ENCODE data around the gene UBE3C. TPM values are rescaled to one million over a fixed set of nuclear protein-coding genes. Genes with fewer than 3 reads are reported as not detected.

The UBE3C gene
- total and polyA plus RNA-seq, 2 donors (not counting 3 experiments of a cell fraction or from before 2014, with no cell fraction given): 45.1 to 77.3 TPM

GRCh38 chr7:157139111-157139809, 534 bp downstream of the UBE3C start:
- intact Hi-C loops (cut with micrococcal nuclease) (loop anchor here (2.0 to 5.0 kb wide), 6 partner anchors 122 to 498 kb away; partner anchors contain the start of genes DNAJB6 and RNF32), dilution Hi-C loops (cut with MboI; ENCODE audit: extremely low pct_ligation_motif_present, low sequenced_read_pairs) (no loop called here)
- H4K20me1 ChIP-seq (replicated peaks; ENCODE audit: control insufficient read depth, extremely low read depth, insufficient read depth, low read length): peaks cover 4% of the 10 kb centered on the region
- H2AFZ ChIP-seq (ENCODE audit: low read depth, low read length): peak overlapping the region; percentile 62
- H3K9ac ChIP-seq (replicated peaks; ENCODE audit: extremely low read depth, insufficient read depth, low read length): peak overlapping the region; percentile 61
- ChIA-PET POLR2A (no interaction called here), CTCF (interaction anchor here (0.8 kb wide), 1 partner anchor 11 kb away, joined by 3 read pairs; no protein-coding TSS in a partner anchor)
- no peaks in the 10 kb centered on the region for H3K9me3 ChIP-seq (replicated peaks; ENCODE audit: control insufficient read depth, insufficient read depth, low read length)
- H3K79me2 ChIP-seq (ENCODE audit: control insufficient read depth, insufficient read depth, low read length): peaks cover 52% of the 10 kb centered on the region
- BruUV-seq (replicated peaks): no TSS peak
- peak overlapping the region; percentile 70 to 87 (median 71) for H3K4me3 ChIP-seq (replicated peaks in 1 of 3; ENCODE audit: insufficient read depth in 1 of 3, low read depth in 1 of 3, low read length in 3 of 3)
- TF ChIP-seq POLR2AphosphoS5 (IDR thresholded peaks at IDR 0.05; ENCODE audit: insufficient read depth, low read depth, low read length): no peak
- TF ChIP-seq MAX (IDR thresholded peaks at IDR 0.05; ENCODE audit: insufficient read depth, insufficient read length): peak; percentile 55
- H3K36me3 ChIP-seq (ENCODE audit: control insufficient read depth in 2 of 2, extremely low read depth in 1 of 2, insufficient read depth in 2 of 2, low read length in 2 of 2): peaks cover 0 to 2% of the 10 kb centered on the region in 2 experiments
- no peaks in the 10 kb centered on the region for H3K9me1 ChIP-seq (replicated peaks; ENCODE audit: control insufficient read depth, extremely low read depth, insufficient read depth, low read length)
- no peaks in the 10 kb centered on the region for H3K27me3 ChIP-seq (ENCODE audit: control insufficient read depth in 2 of 2, insufficient read depth in 2 of 2, low read length in 2 of 2)
- H3K27ac ChIP-seq (ENCODE audit: insufficient read depth, low read depth, low read length): peak overlapping the region; percentile 58
- peaks cover 24% of the 10 kb centered on the region for H3K4me1 ChIP-seq (ENCODE audit: control insufficient read depth, extremely low read depth, insufficient read depth, low read length)
- no peak for DNase-seq (ENCODE audit: low read depth, low spot score)
- FAIRE-seq: peak; percentile 67
- H3K4me2 ChIP-seq (ENCODE audit: insufficient read depth, low read length): peak overlapping the region; percentile 97

- DNase-seq (ENCODE audit: low read depth, low spot score) (no peak), FAIRE-seq (peak; percentile 67)
- ChIA-PET CTCF (no interaction called here), POLR2A (no interaction called here)
- peak overlapping the region; percentile 58 for H3K27ac ChIP-seq (ENCODE audit: insufficient read depth, low read depth, low read length)
- H3K9me3 ChIP-seq (replicated peaks; ENCODE audit: control insufficient read depth, insufficient read depth, low read length): no peaks in the 10 kb centered on the region
- no peak overlapping the region for H2AFZ ChIP-seq (ENCODE audit: low read depth, low read length)
- intact Hi-C loops (cut with micrococcal nuclease) (loop anchor here (2.0 to 5.0 kb wide), 7 partner anchors 19 to 499 kb away; partner anchors contain the start of genes DNAJB6 and RNF32), dilution Hi-C loops (cut with MboI; ENCODE audit: extremely low pct_ligation_motif_present, low sequenced_read_pairs) (no loop called here)
- H3K9ac ChIP-seq (replicated peaks; ENCODE audit: extremely low read depth, insufficient read depth, low read length): peak overlapping the region; percentile 61
- H3K4me1 ChIP-seq (ENCODE audit: control insufficient read depth, extremely low read depth, insufficient read depth, low read length): peaks cover 24% of the 10 kb centered on the region
- H3K79me2 ChIP-seq (ENCODE audit: control insufficient read depth, insufficient read depth, low read length): peaks cover 59% of the 10 kb centered on the region
- H4K20me1 ChIP-seq (replicated peaks; ENCODE audit: control insufficient read depth, extremely low read depth, insufficient read depth, low read length): peaks cover 4% of the 10 kb centered on the region
- TF ChIP-seq FOS (IDR thresholded peaks at IDR 0.05; ENCODE audit: borderline replicate concordance, insufficient read depth, low read length) (no peak), POLR2A (IDR thresholded peaks at IDR 0.05; ENCODE audit: low read depth, low read length) (no peak), MAX (IDR thresholded peaks at IDR 0.05; ENCODE audit: insufficient read depth, insufficient read length) (no peak), POLR2AphosphoS5 (IDR thresholded peaks at IDR 0.05; ENCODE audit: insufficient read depth, low read depth, low read length) (no peak), GATA2 (IDR thresholded peaks at IDR 0.05; ENCODE audit: insufficient read depth, insufficient read length, low read depth, low read length) (no peak), MYC (IDR thresholded peaks at IDR 0.05; ENCODE audit: low read depth, low read length) (no peak), JUN (IDR thresholded peaks at IDR 0.05; ENCODE audit: borderline replicate concordance, insufficient read depth, insufficient read length, low read depth) (no peak), EZH2 (IDR thresholded peaks at IDR 0.05; ENCODE audit: borderline replicate concordance, low read depth, low read length, severe bottlenecking) (no peak), CTCF (IDR thresholded peaks at IDR 0.05; ENCODE audit: extremely low read depth in 1 of 2, insufficient read depth in 1 of 2, low read depth in 1 of 2, low read length in 2 of 2) (no peak)
- no TSS peak for BruUV-seq (replicated peaks)
- peak overlapping the region; percentile 97 for H3K4me2 ChIP-seq (ENCODE audit: insufficient read depth, low read length)
- H3K9me1 ChIP-seq (replicated peaks; ENCODE audit: control insufficient read depth, extremely low read depth, insufficient read depth, low read length): no peaks in the 10 kb centered on the region
- peak overlapping the region; percentile 70 to 87 (median 71) for H3K4me3 ChIP-seq (replicated peaks in 1 of 3; ENCODE audit: insufficient read depth in 1 of 3, low read depth in 1 of 3, low read length in 3 of 3)
- H3K27me3 ChIP-seq (ENCODE audit: control insufficient read depth in 2 of 2, insufficient read depth in 2 of 2, low read length in 2 of 2): no peaks in the 10 kb centered on the region
- H3K36me3 ChIP-seq (ENCODE audit: control insufficient read depth in 2 of 2, extremely low read depth in 1 of 2, insufficient read depth in 2 of 2, low read length in 2 of 2): peaks cover 0 to 2% of the 10 kb centered on the region in 2 experiments
Measured at GRCh38 chr7:157139810-157140510, 1.2 kb downstream of the UBE3C start.

All from endothelial cell of umbilical vein (primary cell).